ENCODE data around the gene RPS6KB2.

Gene RPS6KB2

DNA sequence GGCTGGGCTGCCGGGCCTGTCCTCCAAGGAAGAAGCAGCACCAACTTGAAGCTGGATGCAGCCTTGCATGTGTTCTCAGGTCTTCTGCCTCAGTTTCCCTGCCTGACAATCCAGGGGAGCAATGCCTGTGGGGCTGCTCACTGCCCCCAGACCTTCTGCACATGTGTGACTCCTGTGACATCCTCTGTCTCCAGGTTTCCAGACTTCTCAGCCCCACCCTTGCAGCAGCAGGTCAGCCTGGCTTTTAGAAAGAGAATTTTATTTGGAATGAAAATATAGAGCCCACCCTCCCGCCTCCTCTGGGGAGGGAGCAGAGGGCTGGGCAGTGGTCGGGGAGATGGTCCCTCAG, 9.5 kb downstream of the RPS6KB2 start:
- Histone ChIP-seq H3K9ac (no peak overlapping the region), H4K20me1 (ENCODE audit: insufficient read depth) (no peaks in the 10 kb centered on the region), H3K79me2 (ENCODE audit: insufficient read depth, low read depth) (no peaks in the 10 kb centered on the region), H3K4me1 (ENCODE audit: low read depth, poor library complexity, severe bottlenecking) (no peaks in the 10 kb centered on the region), H3K27me3 (ENCODE audit: insufficient read depth, low read depth) (no peaks in the 10 kb centered on the region), H3K27ac (no peak overlapping the region), H3K4me2 (no peak overlapping the region), H3K4me3 (IDR thresholded peaks at IDR 0.05; ENCODE audit: insufficient read depth, low read depth, low read length) (no peak overlapping the region), H3K36me3 (ENCODE audit: insufficient read depth) (no peaks in the 10 kb centered on the region), H2AFZ (ENCODE audit: low read depth) (no peak overlapping the region)
- TF ChIP-seq, protein P1, sequence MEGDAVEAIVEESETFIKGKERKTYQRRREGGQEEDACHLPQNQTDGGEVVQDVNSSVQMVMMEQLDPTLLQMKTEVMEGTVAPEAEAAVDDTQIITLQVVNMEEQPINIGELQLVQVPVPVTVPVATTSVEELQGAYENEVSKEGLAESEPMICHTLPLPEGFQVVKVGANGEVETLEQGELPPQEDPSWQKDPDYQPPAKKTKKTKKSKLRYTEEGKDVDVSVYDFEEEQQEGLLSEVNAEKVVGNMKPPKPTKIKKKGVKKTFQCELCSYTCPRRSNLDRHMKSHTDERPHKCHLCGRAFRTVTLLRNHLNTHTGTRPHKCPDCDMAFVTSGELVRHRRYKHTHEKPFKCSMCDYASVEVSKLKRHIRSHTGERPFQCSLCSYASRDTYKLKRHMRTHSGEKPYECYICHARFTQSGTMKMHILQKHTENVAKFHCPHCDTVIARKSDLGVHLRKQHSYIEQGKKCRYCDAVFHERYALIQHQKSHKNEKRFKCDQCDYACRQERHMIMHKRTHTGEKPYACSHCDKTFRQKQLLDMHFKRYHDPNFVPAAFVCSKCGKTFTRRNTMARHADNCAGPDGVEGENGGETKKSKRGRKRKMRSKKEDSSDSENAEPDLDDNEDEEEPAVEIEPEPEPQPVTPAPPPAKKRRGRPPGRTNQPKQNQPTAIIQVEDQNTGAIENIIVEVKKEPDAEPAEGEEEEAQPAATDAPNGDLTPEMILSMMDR (conservative IDR thresholded peaks at IDR 0.05; ENCODE audit: low read depth, low read length): no peak

DNA sequence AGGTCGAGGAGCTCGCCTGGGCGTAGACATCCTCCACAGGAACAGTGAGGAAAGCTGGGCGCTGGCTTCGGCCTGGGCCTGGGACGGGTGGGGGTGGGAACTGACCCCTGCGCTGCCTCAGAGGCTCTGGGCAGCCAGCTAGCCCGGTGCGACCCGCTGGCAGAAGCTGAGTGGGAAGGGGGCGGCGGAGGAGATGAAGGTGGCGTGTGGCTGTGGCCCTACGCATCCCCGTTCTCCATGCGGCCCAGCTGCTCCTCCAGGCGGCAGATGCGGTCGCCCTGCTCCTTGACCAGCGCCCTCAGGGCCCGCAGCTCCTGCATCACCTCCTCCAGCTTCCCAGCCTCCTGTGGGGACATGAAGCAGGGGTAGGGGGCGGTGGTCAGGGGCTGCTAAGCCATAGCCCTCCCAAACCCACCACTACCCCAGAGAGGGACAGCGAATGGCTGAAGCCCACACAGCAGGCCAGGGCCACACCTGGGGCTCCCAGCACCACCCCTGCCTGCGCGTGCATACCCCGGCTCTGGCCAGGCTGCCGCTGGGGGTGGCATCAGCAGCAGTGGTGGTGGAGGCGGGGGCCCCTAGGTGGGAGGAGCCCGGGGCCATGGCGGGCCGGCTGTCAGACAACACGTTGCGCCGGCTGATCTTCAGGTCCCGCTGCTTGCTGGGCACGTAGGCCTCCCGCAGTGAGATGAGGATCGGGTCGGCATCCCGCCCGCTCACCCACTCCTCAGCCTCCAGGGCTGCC, 10.0 kb downstream of the RPS6KB2 start:
- Histone ChIP-seq H3K4me3 (IDR thresholded peaks at IDR 0.05; ENCODE audit: insufficient read depth, low read depth, low read length) (no peak overlapping the region), H2AFZ (ENCODE audit: low read depth) (no peak overlapping the region), H3K79me2 (ENCODE audit: insufficient read depth, low read depth) (no peaks in the 10 kb centered on the region), H3K27me3 (ENCODE audit: insufficient read depth, low read depth) (no peaks in the 10 kb centered on the region), H3K27ac (no peak overlapping the region), H3K4me2 (no peak overlapping the region), H3K9ac (no peak overlapping the region), H3K36me3 (ENCODE audit: insufficient read depth) (no peaks in the 10 kb centered on the region), H3K4me1 (ENCODE audit: low read depth, poor library complexity, severe bottlenecking) (no peaks in the 10 kb centered on the region), H4K20me1 (ENCODE audit: insufficient read depth) (no peaks in the 10 kb centered on the region)
- TF ChIP-seq, protein P1 (conservative IDR thresholded peaks at IDR 0.05; ENCODE audit: low read depth, low read length): no peak

DNA sequence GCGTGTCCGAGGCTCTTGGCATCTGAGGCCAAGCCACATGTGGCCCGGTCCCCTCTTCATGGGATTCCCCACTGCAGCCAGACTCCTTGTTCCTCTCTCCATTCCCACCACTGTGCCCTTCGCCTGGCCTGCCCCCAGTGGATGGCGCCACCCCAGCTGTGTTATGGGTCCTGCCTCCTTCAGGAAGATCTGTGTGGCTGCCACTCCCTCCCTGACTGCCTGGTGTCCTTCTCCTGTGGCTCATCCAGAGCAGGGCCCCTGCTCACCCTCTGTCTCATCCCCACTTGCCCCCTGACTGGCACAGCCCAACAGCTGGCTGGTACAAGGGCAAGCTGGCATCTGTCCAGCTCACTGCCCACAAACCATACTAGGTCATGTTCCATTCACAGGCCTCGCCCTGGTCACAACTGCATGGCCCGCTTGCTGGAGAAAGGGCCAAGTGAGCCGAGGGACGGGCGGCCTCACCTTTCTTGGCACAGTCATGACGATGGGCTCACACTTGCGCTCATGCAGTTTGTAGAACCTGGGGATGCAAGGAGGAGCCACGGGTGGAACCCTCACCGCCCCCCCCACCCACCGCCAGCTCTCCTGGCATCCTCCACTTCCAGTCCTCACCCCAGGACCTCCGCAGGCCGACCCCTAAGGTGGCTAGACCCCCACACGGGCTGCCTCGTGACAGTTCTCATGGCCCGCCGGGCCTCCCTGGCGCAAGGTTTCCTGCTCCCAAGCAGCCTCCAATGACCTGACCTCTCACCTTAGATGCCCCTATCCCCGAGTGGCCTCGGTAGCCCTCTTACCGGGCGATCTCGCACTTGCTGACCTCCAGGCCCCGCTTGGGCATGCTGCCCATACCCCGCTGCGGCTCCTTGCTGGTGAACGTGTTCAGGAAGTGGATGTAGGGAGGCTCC, 11.3 kb downstream of the RPS6KB2 start:
- Histone ChIP-seq H3K36me3 (ENCODE audit: insufficient read depth) (no peaks in the 10 kb centered on the region), H3K4me1 (ENCODE audit: low read depth, poor library complexity, severe bottlenecking) (no peaks in the 10 kb centered on the region), H3K27ac (no peak overlapping the region), H3K79me2 (ENCODE audit: insufficient read depth, low read depth) (no peaks in the 10 kb centered on the region), H3K4me3 (IDR thresholded peaks at IDR 0.05; ENCODE audit: insufficient read depth, low read depth, low read length) (no peak overlapping the region), H2AFZ (ENCODE audit: low read depth) (no peak overlapping the region), H3K27me3 (ENCODE audit: insufficient read depth, low read depth) (no peaks in the 10 kb centered on the region), H3K4me2 (no peak overlapping the region), H4K20me1 (ENCODE audit: insufficient read depth) (no peaks in the 10 kb centered on the region), H3K9ac (no peak overlapping the region)
- TF ChIP-seq, protein P1 (conservative IDR thresholded peaks at IDR 0.05; ENCODE audit: low read depth, low read length): no peak

DNA sequence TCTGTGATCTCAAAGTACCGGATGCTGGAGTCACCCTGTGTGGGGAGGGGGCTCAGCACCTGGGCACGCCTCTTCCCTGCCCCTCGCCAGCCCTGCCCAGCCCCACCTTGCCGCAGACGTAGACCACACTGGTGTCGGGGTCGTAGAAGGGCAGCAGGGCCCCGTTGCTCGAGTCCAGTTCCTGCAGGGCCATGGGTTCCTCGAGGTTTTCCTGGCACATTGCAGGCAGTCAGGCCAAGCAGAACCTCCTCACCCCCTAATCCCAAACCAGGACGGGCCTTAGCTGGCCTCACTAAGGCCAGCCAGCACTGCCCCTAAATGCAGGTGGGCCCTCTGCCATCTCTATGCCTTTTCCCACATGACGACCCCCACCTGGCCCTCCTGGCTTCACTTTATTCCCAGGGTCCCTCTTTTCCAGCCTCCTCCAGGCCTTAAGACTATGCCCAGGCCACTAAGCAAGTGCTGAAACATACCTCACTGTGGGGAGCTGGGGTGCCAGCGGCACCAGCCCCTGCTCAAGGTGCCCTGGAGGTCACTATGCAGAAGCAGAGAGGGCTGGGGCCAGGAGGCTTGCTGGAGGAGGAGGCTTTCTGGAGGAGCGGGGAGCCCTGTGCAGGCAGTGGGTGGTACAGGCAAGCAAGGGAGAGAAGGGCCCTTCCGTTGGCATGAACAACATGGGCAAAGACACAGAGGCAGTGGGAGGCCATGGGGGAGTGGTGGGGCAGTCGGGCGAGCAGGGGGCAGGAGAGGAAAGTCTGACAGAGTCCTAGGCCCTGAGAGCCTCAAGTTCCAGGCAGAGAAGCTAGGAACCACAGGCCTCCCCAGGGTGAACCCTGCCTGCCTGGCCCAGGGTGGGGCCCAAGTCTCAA, 12.2 kb downstream of the RPS6KB2 start:
- Histone ChIP-seq H3K36me3 (ENCODE audit: insufficient read depth) (no peaks in the 10 kb centered on the region), H3K4me2 (no peak overlapping the region), H3K9ac (no peak overlapping the region), H4K20me1 (ENCODE audit: insufficient read depth) (no peaks in the 10 kb centered on the region), H3K27me3 (ENCODE audit: insufficient read depth, low read depth) (peaks cover 5% of the 10 kb centered on the region; the same call in 1 of the 2 replicates), H3K79me2 (ENCODE audit: insufficient read depth, low read depth) (no peaks in the 10 kb centered on the region), H3K27ac (no peak overlapping the region), H2AFZ (ENCODE audit: low read depth) (no peak overlapping the region), H3K4me1 (ENCODE audit: low read depth, poor library complexity, severe bottlenecking) (no peaks in the 10 kb centered on the region), H3K4me3 (IDR thresholded peaks at IDR 0.05; ENCODE audit: insufficient read depth, low read depth, low read length) (no peak overlapping the region)
- TF ChIP-seq, protein P1 (conservative IDR thresholded peaks at IDR 0.05; ENCODE audit: low read depth, low read length): no peak
